Astrocyte of the spinal cord (primary cell): ENCODE results near the gene ABI3.
A peak's percentile ranks its signal among the peaks of the same experiment; 100 is the strongest.

Experiments used
- DNase-seq: peaks from one replicate; pipeline ENCODE4 v3.0.0; 2011; ENCODE audit warnings: low read depth, low spot score
- H3K4me3 ChIP-seq: 2 replicates; pipeline ENCODE4 v1.5.1; 2011; ENCODE audit warnings: low read depth, mild to moderate bottlenecking, low read length, moderate library complexity
- in situ Hi-C: cut with HindIII; loops from 2 replicates; pipeline ENCODE4 v1.10.0; 2017; ENCODE audit warnings: low sequenced_read_pairs
- TF ChIP-seq, protein P1 (sequence below): IDR thresholded peaks from 2 replicates; pipeline ENCODE4 v1.5.1; 2012; ENCODE audit warnings: low read depth, mild to moderate bottlenecking, low read length, inconsistent platforms

The ABI3 gene

DNA sequence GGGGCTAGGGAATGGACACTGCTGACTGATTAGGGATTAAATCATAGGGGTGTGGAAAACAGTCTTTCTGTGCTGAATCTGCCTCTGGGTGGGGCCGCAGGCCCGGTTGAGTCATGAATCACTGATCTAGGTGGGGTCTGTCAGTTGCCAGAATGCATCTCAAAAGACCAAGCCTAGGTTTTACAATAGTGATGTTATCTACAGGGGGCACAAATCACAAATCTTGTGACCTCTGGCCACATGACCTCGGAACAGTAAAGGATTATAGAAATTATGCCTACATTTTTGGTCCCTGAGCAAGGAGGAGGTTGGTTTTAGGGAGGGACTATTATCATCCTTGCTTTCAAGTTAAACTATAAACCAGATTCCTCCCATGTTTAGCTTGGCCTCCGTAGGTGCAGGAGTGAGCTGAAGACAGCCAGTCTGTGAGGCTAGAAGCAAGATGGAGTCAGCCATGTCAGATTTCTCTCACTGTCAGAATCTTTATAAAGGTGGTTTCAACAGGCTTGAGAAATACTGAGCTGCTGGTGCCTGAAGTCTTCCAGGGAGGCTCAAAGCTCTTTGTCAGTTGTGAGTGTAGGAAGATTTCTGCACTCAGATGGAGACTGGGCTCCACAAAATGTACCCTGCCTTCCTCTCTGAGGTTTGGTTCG is 13.0 kb upstream of the ABI3 start:
- no peak for DNase-seq
- in situ Hi-C loops, result no loop called here
- H3K4me3 ChIP-seq, result no peak overlapping the region
- TF ChIP-seq, protein P1, sequence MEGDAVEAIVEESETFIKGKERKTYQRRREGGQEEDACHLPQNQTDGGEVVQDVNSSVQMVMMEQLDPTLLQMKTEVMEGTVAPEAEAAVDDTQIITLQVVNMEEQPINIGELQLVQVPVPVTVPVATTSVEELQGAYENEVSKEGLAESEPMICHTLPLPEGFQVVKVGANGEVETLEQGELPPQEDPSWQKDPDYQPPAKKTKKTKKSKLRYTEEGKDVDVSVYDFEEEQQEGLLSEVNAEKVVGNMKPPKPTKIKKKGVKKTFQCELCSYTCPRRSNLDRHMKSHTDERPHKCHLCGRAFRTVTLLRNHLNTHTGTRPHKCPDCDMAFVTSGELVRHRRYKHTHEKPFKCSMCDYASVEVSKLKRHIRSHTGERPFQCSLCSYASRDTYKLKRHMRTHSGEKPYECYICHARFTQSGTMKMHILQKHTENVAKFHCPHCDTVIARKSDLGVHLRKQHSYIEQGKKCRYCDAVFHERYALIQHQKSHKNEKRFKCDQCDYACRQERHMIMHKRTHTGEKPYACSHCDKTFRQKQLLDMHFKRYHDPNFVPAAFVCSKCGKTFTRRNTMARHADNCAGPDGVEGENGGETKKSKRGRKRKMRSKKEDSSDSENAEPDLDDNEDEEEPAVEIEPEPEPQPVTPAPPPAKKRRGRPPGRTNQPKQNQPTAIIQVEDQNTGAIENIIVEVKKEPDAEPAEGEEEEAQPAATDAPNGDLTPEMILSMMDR, result no peak

DNA sequence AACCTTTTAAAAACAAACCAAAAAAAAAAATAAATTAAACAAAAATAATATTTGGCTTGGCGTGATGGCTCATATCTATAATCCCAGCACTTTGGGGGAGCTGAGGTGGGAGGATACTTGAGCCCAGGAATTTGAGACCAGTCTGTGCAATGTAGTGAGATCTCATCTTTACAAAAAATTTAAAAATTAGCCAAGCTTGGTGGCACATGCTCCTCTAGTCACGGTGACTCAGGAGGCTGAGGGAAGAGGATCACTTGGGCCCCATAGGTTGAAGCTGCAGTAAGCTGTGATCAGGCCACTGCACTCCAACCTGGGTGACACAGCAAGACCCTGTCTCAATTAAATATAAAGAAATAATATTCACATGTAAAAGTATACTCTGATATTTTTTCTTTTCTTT is 12.3 kb upstream of the ABI3 start:
- DNase-seq, result no peak
- no peak overlapping the region for H3K4me3 ChIP-seq
- in situ Hi-C loops, result no loop called here
- TF ChIP-seq, protein P1, result no peak

DNA sequence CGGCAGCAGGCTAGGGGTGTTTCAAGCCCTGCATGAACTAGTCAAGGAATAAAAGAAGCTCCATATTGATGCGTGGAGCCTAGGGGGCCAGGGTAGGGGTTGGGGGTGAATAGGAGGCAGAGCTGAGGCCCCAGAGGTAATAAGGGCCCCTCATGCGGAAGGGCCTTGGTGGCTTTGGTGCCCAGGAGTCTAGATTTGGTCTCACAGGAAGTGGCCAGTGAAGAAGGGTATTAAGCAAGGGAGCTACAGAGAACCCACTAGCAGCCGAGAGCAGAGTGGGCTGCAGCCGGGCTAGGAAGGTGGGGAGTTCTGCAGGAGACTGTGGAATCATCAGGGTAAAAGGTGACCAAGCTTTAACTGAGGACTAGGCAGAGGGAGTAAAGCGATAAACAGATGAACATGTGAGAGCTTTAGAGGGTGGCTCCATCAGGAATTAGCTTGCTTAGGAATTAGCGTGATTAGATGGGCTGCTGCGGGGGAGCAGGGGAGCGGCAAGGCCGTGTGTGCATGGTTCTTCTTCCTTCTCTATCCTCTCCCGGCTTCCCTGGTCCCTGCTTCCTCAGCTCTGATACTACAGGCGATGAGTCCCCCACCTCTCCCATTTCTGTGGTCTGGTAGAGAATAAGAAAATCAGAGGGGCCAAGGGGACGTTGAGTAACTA is 10.0 kb upstream of the ABI3 start:
- TF ChIP-seq, protein P1, result no peak
- H3K4me3 ChIP-seq, result no peak overlapping the region
- in situ Hi-C loops, result no loop called here
- no peak for DNase-seq

DNA sequence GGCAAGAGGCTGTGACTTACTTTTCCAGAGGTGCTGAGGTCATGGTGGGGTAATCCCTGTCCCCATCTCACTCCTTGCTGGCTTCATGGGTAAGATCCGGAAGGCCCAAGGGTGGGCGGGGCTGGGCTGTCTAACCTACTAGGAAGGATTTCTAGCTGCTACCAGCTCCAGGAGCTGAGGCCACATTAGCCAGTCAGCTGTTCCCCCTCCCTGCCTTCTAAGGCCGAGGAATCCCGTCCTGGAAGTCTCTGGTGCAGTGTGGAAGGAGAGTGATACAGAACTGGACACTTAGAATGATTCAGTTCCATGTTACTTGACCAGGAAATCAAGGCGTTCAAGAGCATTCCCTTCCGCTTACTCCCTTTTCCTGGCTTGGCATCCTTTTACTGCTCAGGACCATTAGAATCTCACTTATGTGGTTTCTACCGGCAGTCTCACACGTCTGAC is 9.0 kb upstream of the ABI3 start:
- peak; percentile 64 for DNase-seq
- H3K4me3 ChIP-seq, result no peak overlapping the region
- TF ChIP-seq, protein P1, result no peak
- in situ Hi-C loops, result no loop called here

DNA sequence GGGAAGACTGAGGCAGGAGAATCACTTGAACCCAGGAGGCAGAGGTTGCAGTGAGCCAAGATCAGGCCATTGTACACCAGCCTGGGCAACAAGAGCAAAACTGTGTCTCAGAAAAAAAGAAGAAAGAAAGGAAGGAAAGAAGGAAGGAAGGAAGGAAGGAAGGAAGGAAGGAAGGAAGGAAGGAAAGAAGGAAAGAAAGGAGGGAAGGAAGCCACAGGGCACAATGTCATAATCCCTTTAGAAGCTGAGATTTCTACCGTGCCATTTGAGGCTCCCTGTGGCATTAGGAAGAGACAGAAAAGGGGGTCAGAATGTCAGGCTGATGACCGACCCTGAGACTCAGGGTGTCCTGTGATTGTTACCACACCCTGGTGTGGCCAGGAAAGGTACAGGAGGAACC is 6.7 kb upstream of the ABI3 start:
- DNase-seq, result no peak
- H3K4me3 ChIP-seq, result no peak overlapping the region
- in situ Hi-C loops, result no loop called here
- TF ChIP-seq, protein P1, result no peak

DNA sequence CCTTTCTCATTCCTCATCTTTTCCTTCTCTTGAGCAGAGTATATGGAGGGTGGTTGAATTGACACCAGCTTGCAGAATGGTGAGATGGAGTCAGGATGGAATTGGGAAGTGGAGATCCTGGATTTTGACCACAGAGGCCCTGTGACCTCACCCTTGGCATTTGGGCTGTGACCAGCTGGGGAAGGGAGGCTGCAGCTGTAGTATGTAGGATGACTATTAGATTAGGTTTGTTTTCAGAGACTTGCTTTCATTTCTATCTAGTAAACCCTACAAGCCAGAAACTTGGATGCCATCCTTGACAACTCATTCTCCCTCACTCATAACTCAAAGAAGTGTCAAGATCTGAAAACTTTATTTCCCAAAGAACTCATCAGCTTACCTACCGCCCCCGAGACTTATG is 6.0 kb upstream of the ABI3 start:
- in situ Hi-C loops, result no loop called here
- TF ChIP-seq, protein P1, result no peak
- no peak overlapping the region for H3K4me3 ChIP-seq
- no peak for DNase-seq
